ENCODE measurements around the gene NWD2.
A peak's percentile ranks its signal among the peaks of the same experiment; 100 is the strongest.

Gene NWD2

DNA sequence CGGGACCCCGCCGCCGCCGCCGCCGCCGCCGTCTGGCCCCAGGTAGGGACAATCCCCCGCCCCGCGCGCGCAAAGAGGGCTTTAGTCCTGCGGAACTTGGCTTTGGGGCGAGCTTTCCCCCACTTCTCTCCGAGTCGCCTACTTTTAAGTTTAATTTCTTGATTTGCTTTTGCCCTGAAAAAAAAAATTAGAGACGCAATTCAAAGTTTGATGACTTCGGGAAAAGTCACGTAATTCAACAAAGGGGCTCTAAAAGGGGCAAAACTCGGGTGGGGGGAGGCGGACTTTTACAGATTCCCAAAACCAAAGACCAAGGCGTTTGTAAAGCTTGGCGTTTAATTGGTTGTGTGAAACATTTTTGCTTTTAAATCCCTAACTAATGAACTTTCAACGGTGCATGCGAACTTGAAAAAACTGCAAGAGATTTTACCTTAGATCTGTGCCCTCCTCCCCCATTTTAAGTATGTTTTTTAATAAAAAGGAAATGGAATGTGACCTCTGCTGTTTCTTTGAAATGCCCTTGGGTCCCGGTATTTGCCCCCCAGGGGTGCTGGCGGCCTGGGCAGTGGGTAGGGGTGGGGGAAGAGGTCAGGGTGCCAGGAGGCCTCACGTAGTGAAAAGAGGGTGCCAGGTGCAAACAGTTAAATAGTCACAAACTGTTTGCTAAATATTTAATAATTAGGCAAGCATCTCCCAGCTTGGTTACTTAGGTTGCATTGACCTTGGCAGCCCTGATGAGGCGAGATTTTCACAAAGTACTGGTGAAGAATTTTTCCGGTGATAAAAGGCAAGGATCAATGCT lies 209.7 kb downstream of the NWD2 start:
- WGBS: 9% methylated on average over 29 of the region's 32 CpGs
- H3K4me1 ChIP-seq (ENCODE audit: insufficient read depth, low read length): peaks cover 13% of the 10 kb centered on the region
- H3K27me3 ChIP-seq (ENCODE audit: insufficient read depth, low read length): peaks cover 44% of the 10 kb centered on the region
- H3K36me3 ChIP-seq (ENCODE audit: insufficient read depth, low read length): no peaks in the 10 kb centered on the region
- peak overlapping the region; percentile 14; the same call in 1 of the 2 replicates for H3K9ac ChIP-seq (ENCODE audit: low read depth, low read length)
- no peaks in the 10 kb centered on the region for H3K9me3 ChIP-seq (ENCODE audit: insufficient read depth, low read depth, low read length)
- peak overlapping the region; percentile 67 for H3K4me3 ChIP-seq (ENCODE audit: low read length)
- no peak overlapping the region for H3K27ac ChIP-seq (ENCODE audit: low read depth, low read length)

DNA sequence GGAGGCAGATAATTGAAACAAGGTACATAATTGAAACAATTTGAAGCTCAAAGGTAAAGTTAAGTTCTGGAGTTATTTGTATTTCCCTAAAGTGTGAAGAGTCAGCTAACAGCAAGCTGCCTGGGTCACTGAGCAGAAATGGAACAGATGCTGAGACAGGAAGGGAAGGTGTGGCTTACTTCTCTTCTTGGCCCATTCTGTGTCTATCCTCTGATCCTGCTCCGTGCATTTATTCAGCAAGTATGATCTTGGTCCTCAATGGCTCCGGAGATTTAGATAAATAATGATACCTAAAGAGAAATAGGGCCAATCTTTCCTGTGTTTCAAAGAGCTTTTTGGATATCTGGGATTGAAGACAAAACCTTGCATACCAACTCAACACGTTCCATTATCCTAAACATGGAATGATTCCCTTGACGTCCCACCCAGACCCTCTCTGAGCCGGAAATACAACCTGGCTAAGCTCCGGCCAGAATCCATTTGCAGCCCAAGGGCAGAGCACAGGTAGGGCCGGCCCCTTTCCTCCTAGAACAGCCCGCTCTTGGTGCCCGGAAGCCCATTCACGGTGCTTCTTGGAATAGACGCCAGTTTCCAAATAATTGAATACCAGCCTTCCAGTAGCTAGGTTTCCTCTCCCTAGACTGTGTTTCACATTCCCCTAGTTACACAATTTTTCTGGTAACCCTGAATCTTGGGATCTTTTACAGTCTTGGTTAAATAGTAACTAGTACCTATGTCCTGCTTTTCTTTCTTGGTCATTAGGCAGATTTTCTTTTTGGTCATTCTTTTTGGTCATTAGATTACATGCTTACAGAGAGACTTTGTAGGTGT lies 211.0 kb downstream of the NWD2 start:
- H3K27me3 ChIP-seq (ENCODE audit: insufficient read depth, low read length): peaks cover 39% of the 10 kb centered on the region

DNA sequence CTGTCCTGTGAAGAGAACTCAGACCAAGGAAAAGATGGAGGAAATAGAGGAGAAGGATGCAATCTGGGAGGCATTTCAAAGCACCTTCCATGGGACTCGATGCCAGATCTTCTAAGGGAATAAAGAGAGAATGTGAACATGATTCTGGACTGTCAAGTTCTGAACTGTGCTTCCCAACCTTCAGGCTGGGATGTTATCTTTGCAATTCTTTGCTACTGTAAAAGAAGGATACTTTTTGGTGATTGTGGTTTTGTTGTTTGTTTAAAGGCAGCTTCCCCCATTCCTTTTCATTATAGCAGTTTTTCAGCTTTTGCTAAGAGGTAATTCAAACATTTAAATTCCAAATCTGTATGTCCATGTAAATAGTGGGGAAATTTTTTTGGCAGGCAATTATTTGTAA lies 217.3 kb downstream of the NWD2 start:
- H3K4me3 ChIP-seq (ENCODE audit: low read length): no peak overlapping the region
- H3K27me3 ChIP-seq (ENCODE audit: insufficient read depth, low read length): no peaks in the 10 kb centered on the region
- no peaks in the 10 kb centered on the region; the same call in 1 of the 2 replicates for H3K4me1 ChIP-seq (ENCODE audit: insufficient read depth, low read length)
- no peaks in the 10 kb centered on the region for H3K36me3 ChIP-seq (ENCODE audit: insufficient read depth, low read length)
- no peaks in the 10 kb centered on the region for H3K9me3 ChIP-seq (ENCODE audit: insufficient read depth, low read depth, low read length)
- 94% methylated on average over 1 of the region's 1 CpG for WGBS
- H3K27ac ChIP-seq (ENCODE audit: low read depth, low read length): no peak overlapping the region
- no peak overlapping the region for H3K9ac ChIP-seq (ENCODE audit: low read depth, low read length)

More for the DNA sequence above, 211.0 kb downstream of the NWD2 start:
- H3K27ac ChIP-seq (ENCODE audit: low read depth, low read length): no peak overlapping the region
- no peaks in the 10 kb centered on the region for H3K9me3 ChIP-seq (ENCODE audit: insufficient read depth, low read depth, low read length)
- 90% methylated on average over 11 of the region's 11 CpGs for WGBS
- no peaks in the 10 kb centered on the region for H3K36me3 ChIP-seq (ENCODE audit: insufficient read depth, low read length)
- H3K9ac ChIP-seq (ENCODE audit: low read depth, low read length): no peak overlapping the region
- H3K4me1 ChIP-seq (ENCODE audit: insufficient read depth, low read length): peaks cover 13% of the 10 kb centered on the region
- no peak overlapping the region for H3K4me3 ChIP-seq (ENCODE audit: low read length)

DNA sequence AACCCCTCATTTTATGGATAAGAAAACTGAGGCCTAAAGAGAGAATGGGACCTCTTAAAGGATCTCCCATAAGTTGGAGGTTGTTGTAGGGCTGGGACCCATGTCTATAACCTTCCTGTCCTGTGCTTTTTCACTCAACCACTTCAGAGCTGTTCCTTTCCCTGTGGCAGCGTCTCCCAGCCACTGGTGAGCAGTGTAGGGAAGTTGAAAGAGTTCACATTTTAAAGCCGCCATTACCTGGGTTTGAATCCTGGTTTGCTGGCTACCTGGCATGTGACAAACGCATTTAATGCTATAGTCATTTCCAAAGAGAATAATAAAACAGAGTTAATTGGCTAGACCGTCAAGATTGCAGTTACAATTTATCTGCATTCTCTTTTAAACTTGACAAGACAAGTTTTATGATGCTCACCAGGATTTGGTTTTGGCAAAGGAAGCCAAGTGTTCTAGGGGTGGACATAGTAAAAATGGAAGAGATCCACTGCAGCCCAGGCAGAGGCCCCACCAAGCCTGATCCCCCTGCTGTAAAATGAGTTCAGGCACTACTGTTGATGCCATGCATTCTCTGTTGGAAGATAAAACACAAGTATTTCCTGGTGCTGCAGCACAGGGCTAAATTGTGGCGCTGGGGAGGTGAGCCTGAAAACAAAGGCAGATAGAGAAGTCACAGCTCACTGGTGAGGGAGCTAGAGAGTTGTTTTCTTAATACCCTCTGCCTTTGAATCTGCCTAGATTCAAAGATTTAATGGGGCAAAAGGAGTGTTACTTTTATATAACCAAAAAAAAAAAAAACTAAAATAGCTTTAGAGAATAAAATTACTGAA lies 218.7 kb downstream of the NWD2 start:
- Histone ChIP-seq H3K27ac (ENCODE audit: low read depth, low read length) (no peak overlapping the region), H3K9ac (ENCODE audit: low read depth, low read length) (no peak overlapping the region), H3K27me3 (ENCODE audit: insufficient read depth, low read length) (no peaks in the 10 kb centered on the region)

DNA sequence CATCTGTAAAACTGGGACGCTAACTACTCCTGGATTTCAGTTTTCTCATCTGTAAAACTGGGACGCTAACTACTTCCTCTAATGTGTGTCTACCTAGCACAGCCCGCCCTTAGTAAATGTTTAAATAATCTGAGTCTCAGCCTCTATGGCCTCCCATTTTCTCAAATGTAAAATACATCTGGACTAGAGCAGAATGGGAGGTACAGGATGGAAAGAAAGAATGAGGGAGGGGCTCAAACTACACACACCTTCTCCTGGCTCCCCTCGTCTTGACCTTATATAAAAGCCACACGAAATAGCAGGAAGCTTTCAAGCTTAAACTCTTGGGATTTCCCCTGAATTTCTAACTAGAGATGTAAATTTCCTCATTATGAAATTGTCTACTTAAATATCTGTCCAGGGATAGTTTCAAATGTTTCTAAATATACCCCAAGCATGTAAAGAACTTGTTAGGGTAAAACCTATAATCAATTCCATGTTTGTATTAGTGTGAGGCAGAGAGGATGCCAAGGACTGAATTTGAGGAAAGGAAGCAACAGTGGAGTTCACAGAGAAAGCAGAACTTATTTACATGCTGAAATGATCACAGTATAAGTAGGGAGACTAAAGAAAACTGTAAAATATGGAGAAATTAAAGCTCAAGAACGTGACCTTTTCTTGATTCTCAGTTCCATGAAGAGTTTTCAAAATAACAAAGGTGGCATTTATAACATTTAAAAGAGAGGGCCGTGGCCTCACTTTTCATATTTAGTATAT lies 220.0 kb downstream of the NWD2 start:
- no peak overlapping the region for H3K9ac ChIP-seq (ENCODE audit: low read depth, low read length)
- H3K27me3 ChIP-seq (ENCODE audit: insufficient read depth, low read length): no peaks in the 10 kb centered on the region
- 87% methylated on average over 6 of the region's 7 CpGs for WGBS
- H3K4me3 ChIP-seq (ENCODE audit: low read length): no peak overlapping the region
- H3K36me3 ChIP-seq (ENCODE audit: insufficient read depth, low read length): no peaks in the 10 kb centered on the region
- H3K9me3 ChIP-seq (ENCODE audit: insufficient read depth, low read depth, low read length): no peaks in the 10 kb centered on the region
- H3K27ac ChIP-seq (ENCODE audit: low read depth, low read length): no peak overlapping the region
- no peaks in the 10 kb centered on the region; the same call in 1 of the 2 replicates for H3K4me1 ChIP-seq (ENCODE audit: insufficient read depth, low read length)

More for the DNA sequence above, 218.7 kb downstream of the NWD2 start:
- Histone ChIP-seq H3K36me3 (ENCODE audit: insufficient read depth, low read length) (no peaks in the 10 kb centered on the region), H3K9me3 (ENCODE audit: insufficient read depth, low read depth, low read length) (no peaks in the 10 kb centered on the region), H3K4me1 (ENCODE audit: insufficient read depth, low read length) (no peaks in the 10 kb centered on the region; the same call in 1 of the 2 replicates), H3K4me3 (ENCODE audit: low read length) (no peak overlapping the region)
- 87% methylated on average over 5 of the region's 5 CpGs for WGBS

DNA sequence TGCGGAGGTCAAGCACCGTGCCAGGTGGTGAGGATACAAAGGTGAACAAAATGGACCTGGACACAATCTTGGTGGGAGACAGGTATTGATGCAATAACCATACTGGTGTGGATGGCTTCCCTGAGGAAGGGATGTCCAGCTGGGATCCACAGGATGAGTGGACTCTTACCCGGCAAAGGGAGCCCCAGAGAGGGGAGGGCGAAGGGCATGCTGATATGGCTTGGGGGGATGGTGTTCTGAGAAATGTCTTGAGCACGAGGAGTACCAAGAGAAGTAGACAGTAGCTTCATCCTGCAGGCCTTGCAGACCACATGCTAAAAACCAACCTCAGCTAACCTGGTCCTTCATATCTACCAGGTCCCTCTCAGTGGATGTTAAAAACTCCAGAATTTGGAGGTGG lies 220.8 kb downstream of the NWD2 start:
- 80% methylated on average over 5 of the region's 5 CpGs for WGBS
- Histone ChIP-seq H3K27ac (ENCODE audit: low read depth, low read length) (no peak overlapping the region), H3K27me3 (ENCODE audit: insufficient read depth, low read length) (no peaks in the 10 kb centered on the region), H3K4me3 (ENCODE audit: low read length) (no peak overlapping the region), H3K9ac (ENCODE audit: low read depth, low read length) (no peak overlapping the region), H3K36me3 (ENCODE audit: insufficient read depth, low read length) (no peaks in the 10 kb centered on the region), H3K9me3 (ENCODE audit: insufficient read depth, low read depth, low read length) (no peaks in the 10 kb centered on the region), H3K4me1 (ENCODE audit: insufficient read depth, low read length) (no peaks in the 10 kb centered on the region; the same call in 1 of the 2 replicates)

DNA sequence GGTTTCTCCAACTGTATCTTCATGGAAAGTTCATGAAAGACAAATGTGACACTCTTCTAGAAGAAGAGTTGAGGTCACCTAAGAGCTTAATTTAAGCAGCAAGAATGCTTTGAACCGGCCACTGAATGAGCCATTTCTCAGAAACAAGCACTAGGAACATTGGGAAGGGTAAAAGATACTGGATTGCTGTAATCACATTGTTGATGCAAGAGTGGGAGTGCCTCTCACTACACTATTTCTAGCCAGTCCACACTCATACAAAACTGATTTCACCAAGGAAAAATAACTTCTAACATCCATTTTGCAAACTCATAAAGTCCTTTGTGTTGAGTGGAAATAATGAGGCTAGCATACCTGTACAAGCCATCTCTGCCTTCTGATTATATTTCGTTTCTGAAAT lies 221.3 kb downstream of the NWD2 start:
- no peaks in the 10 kb centered on the region; the same call in 1 of the 2 replicates for H3K4me1 ChIP-seq (ENCODE audit: insufficient read depth, low read length)
- H3K36me3 ChIP-seq (ENCODE audit: insufficient read depth, low read length): no peaks in the 10 kb centered on the region
- H3K27me3 ChIP-seq (ENCODE audit: insufficient read depth, low read length): no peaks in the 10 kb centered on the region
- H3K9me3 ChIP-seq (ENCODE audit: insufficient read depth, low read depth, low read length): no peaks in the 10 kb centered on the region
- H3K9ac ChIP-seq (ENCODE audit: low read depth, low read length): no peak overlapping the region
- no peak overlapping the region for H3K27ac ChIP-seq (ENCODE audit: low read depth, low read length)
- no peak overlapping the region for H3K4me3 ChIP-seq (ENCODE audit: low read length)
- 92% methylated on average over 1 of the region's 2 CpGs for WGBS

DNA sequence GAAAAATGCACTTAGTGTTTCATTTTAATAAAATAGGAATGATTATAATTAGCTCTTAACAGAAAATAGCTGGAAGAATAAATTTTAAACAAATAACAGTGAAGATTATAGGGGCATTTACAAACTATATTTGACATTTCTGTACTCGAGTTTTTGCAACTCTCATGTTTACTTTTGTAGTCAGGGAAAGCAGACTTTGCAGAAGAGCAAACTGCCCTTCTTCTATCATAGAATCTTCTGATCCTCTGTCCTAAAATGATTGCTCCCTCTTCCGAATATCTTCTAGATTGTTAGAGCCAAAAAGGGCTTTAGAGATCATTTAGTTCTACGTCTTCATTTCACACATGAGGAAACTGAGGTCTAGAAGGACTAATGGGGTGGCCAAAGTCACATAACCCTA lies 222.7 kb downstream of the NWD2 start:
- Histone ChIP-seq H3K9me3 (ENCODE audit: insufficient read depth, low read depth, low read length) (no peaks in the 10 kb centered on the region), H3K4me1 (ENCODE audit: insufficient read depth, low read length) (no peaks in the 10 kb centered on the region; the same call in 1 of the 2 replicates), H3K36me3 (ENCODE audit: insufficient read depth, low read length) (no peaks in the 10 kb centered on the region), H3K4me3 (ENCODE audit: low read length) (no peak overlapping the region), H3K9ac (ENCODE audit: low read depth, low read length) (no peak overlapping the region), H3K27ac (ENCODE audit: low read depth, low read length) (no peak overlapping the region), H3K27me3 (ENCODE audit: insufficient read depth, low read length) (no peaks in the 10 kb centered on the region)
- 52% methylated on average over 3 of the region's 3 CpGs for whole genome bisulfite sequencing

DNA sequence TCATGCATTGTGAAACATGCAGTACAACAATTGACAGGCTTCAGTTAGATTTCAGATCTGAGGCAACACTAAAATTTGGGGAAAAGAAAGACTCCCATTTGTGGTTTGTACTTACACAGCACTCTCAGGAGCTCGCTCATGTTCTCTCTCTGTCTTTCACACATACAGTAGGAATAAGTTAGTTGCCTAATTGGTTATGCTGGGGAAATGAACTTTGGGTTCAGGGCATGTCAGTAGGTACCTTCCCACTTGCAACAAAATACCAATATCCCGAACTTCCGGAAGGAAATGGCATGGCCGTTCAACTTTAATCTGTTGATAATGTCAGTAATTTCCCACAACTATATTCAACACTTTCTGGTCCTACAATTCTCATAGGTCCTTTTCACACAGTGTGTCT lies 223.3 kb downstream of the NWD2 start:
- 97% methylated on average over 3 of the region's 4 CpGs for WGBS
- Histone ChIP-seq H3K9ac (ENCODE audit: low read depth, low read length) (no peak overlapping the region), H3K27ac (ENCODE audit: low read depth, low read length) (no peak overlapping the region), H3K9me3 (ENCODE audit: insufficient read depth, low read depth, low read length) (no peaks in the 10 kb centered on the region), H3K36me3 (ENCODE audit: insufficient read depth, low read length) (no peaks in the 10 kb centered on the region), H3K27me3 (ENCODE audit: insufficient read depth, low read length) (no peaks in the 10 kb centered on the region), H3K4me1 (ENCODE audit: insufficient read depth, low read length) (no peaks in the 10 kb centered on the region; the same call in 1 of the 2 replicates), H3K4me3 (ENCODE audit: low read length) (no peak overlapping the region)

DNA sequence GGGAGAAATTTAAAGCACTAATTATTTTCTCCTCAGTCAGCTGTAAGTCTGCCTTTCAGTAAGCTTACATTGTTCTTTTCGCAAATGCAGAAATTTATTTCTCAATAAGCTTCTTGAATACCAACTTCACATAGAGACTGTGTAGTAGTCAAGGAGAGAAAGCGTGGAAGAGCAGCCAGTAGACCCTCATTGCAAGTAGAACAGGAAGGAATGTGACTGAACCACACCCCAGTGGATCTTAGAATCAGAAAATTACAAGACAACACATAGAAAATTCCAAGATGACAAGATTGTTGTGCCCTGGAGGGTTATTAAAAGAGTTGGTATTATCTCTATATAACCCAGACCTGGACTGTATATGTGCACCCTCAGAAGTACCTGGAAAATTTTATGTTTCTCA lies 224.7 kb downstream of the NWD2 start:
- no peaks in the 10 kb centered on the region for H3K4me1 ChIP-seq (ENCODE audit: insufficient read depth, low read length)
- H3K9me3 ChIP-seq (ENCODE audit: insufficient read depth, low read depth, low read length): no peaks in the 10 kb centered on the region
- WGBS: 97% methylated on average over 2 of the region's 2 CpGs

More for the DNA sequence above, 224.7 kb downstream of the NWD2 start:
- H3K27ac ChIP-seq (ENCODE audit: low read depth, low read length): no peak overlapping the region
- H3K27me3 ChIP-seq (ENCODE audit: insufficient read depth, low read length): no peaks in the 10 kb centered on the region
- no peak overlapping the region for H3K4me3 ChIP-seq (ENCODE audit: low read length)
- H3K9ac ChIP-seq (ENCODE audit: low read depth, low read length): no peak overlapping the region
- H3K36me3 ChIP-seq (ENCODE audit: insufficient read depth, low read length): no peaks in the 10 kb centered on the region

All from HUES64 (cell line).